Dedifferentiated amniotic fluid mesenchymal stem cell (primary cell): ENCODE results near the gene ADISSP.
A peak's percentile ranks its signal among the peaks of the same experiment; 100 is the strongest.

Experiments used
- DNase-seq: peaks from one replicate; pipeline ENCODE4 v3.0.0-alpha.2; 2016; ENCODE audit errors: extremely low spot score

Gene ADISSP

GRCh38 chr20:3767427-3768341 lies at the start of gene ADISSP:
TSS of gene ADISSP (minus strand) at chr20:3767753. CDS start at chr20:3760100, 7,653 bp downstream.
- peak; percentile 97 for DNase-seq

- no peak for DNase-seq
Measured at GRCh38 chr20:3815703-3816315, 48.3 kb upstream of the ADISSP start.

GRCh38 chr20:3814928-3815495 lies 47.5 kb upstream of the ADISSP start:
- no peak for DNase-seq

- DNase-seq: no peak
Measured at GRCh38 chr20:3813848-3814581, 46.5 kb upstream of the ADISSP start.

GRCh38 chr20:3812975-3813847 lies 45.7 kb upstream of the ADISSP start:
- no peak for DNase-seq

- DNase-seq: no peak
Measured at GRCh38 chr20:3812259-3812681, 44.7 kb upstream of the ADISSP start.

- DNase-seq: peak; percentile 90
Measured at GRCh38 chr20:3811467-3812258, 44.1 kb upstream of the ADISSP start.

GRCh38 chr20:3808544-3808943 lies 41.0 kb upstream of the ADISSP start:
- DNase-seq: no peak

- no peak for DNase-seq
Measured at GRCh38 chr20:3804781-3805180, 37.2 kb upstream of the ADISSP start.

GRCh38 chr20:3804254-3804751 lies 36.8 kb upstream of the ADISSP start:
- DNase-seq: no peak

GRCh38 chr20:3803854-3804253 lies 36.3 kb upstream of the ADISSP start:
- DNase-seq: no peak

- no peak for DNase-seq
Measured at GRCh38 chr20:3803289-3803688, 35.7 kb upstream of the ADISSP start.

GRCh38 chr20:3802524-3803239 lies 35.1 kb upstream of the ADISSP start:
- DNase-seq: no peak

- DNase-seq: no peak
Measured at GRCh38 chr20:3801846-3802245, 34.3 kb upstream of the ADISSP start.

GRCh38 chr20:3801299-3801698 lies 33.7 kb upstream of the ADISSP start:
- no peak for DNase-seq

- DNase-seq: no peak
Measured at GRCh38 chr20:3800878-3801260, 33.3 kb upstream of the ADISSP start.

- DNase-seq: no peak
Measured at GRCh38 chr20:3800256-3800877, 32.8 kb upstream of the ADISSP start.

- DNase-seq: no peak
Measured at GRCh38 chr20:3798908-3799248, 31.3 kb upstream of the ADISSP start.

GRCh38 chr20:3798373-3798768 lies 30.8 kb upstream of the ADISSP start:
- DNase-seq: no peak
